Smooth muscle cell (in vitro differentiated cells): Measurements from ENCODE around the gene COL11A2. TPM values are rescaled to one million over a fixed set of nuclear protein-coding genes. Genes with fewer than 3 reads are reported as not detected.

ENCODE experiments used
- DNase-seq: peaks from one replicate; lab custom pipeline; 2025; ENCODE audit not compliant: unreplicated experiment; lab: John Stamatoyannopoulos, UW
- H2AFZ ChIP-seq: fragments of 200-600 bp; sonication (generic); 2 replicates; pipeline ENCODE4 v1.6.0; 2016; ENCODE audit warnings: antibody characterized with exemption, low read depth, mild to moderate bottlenecking
- H3F3A ChIP-seq: fragments of 200-600 bp; sonication (generic); 2 replicates; pipeline ENCODE4 v1.6.0; 2017; ENCODE audit warnings: antibody characterized with exemption, low read depth
- H3K27ac ChIP-seq: fragments of 200-600 bp; sonication (generic); 2 replicates; pipeline ENCODE4 v1.5.1; 2016; ENCODE audit warnings: low read depth, mild to moderate bottlenecking
- H3K27me3 ChIP-seq: fragments of 200-600 bp; sonication (generic); 2 replicates; pipeline ENCODE4 v1.6.1; 2016; ENCODE audit warnings: low read depth, mild to moderate bottlenecking
- H3K36me3 ChIP-seq: fragments of 200-600 bp; sonication (generic); 2 replicates; pipeline ENCODE4 v1.5.1; 2016; ENCODE audit warnings: low read depth
- H3K4me1 ChIP-seq: fragments of 200-600 bp; sonication (generic); 2 replicates; pipeline ENCODE4 v1.5.1; 2016; ENCODE audit warnings: low read depth
- H3K4me2 ChIP-seq: fragments of 200-600 bp; sonication (generic); 2 replicates; pipeline ENCODE4 v1.6.0; 2016; ENCODE audit warnings: mild to moderate bottlenecking
- H3K4me3 ChIP-seq: fragments of 200-600 bp; sonication (generic); 2 replicates; pipeline ENCODE4 v1.5.1; 2016; ENCODE audit warnings: mild to moderate bottlenecking
- H3K79me2 ChIP-seq: fragments of 200-600 bp; sonication (generic); 2 replicates; pipeline ENCODE4 v1.6.0; 2016; ENCODE audit warnings: low read depth, mild to moderate bottlenecking
- H3K9ac ChIP-seq: fragments of 200-600 bp; sonication (generic); 2 replicates; pipeline ENCODE4 v1.6.0; 2016; ENCODE audit warnings: low read depth
- H3K9me3 ChIP-seq: fragments of 200-600 bp; sonication (generic); replicated peaks from 2 replicates; pipeline ENCODE4 v1.5.1; 2016; ENCODE audit warnings: low read depth
- H4K20me1 ChIP-seq: fragments of 200-600 bp; sonication (generic); 2 replicates; pipeline ENCODE4 v1.6.0; 2016; ENCODE audit warnings: low read depth
- WGBS: methylation state at CpG from one replicate; pipeline ENCODE4 v1.1.7; 2016; ENCODE audit warnings: low lambda C conversion rate; 5-methylcytosine and 5-hydroxymethylcytosine counted together
- polyA plus RNA-seq: library from polyadenylated mRNA; unstranded; fragments of >200 nt; fragmentation: Nextera tagmentation; extraction: Ambion mirVana; gene quantifications from 2 replicates; pipeline ENCODE4 v1.2.1, GENCODE V29; 2016
- total RNA-seq: library from RNA; depleted of rRNA; stranded (reverse); fragments of >200 nt; gene quantifications from 2 replicates; pipeline ENCODE4 v1.2.3, GENCODE V29; 2014
- TF ChIP-seq, protein P1 (sequence below): fragments of 200-600 bp; sonication (generic); IDR thresholded peaks from 2 replicates; pipeline ENCODE4 v1.5.1; 2017; ENCODE audit warnings: borderline replicate concordance, mild to moderate bottlenecking, antibody characterized with exemption; ENCODE audit not compliant: insufficient read depth, poor library complexity, severe bottlenecking

Gene COL11A2
- total and polyA plus RNA-seq, 2 experiments from 2014 or later = 0.36 to 1.2 TPM

- TF ChIP-seq, protein P1, sequence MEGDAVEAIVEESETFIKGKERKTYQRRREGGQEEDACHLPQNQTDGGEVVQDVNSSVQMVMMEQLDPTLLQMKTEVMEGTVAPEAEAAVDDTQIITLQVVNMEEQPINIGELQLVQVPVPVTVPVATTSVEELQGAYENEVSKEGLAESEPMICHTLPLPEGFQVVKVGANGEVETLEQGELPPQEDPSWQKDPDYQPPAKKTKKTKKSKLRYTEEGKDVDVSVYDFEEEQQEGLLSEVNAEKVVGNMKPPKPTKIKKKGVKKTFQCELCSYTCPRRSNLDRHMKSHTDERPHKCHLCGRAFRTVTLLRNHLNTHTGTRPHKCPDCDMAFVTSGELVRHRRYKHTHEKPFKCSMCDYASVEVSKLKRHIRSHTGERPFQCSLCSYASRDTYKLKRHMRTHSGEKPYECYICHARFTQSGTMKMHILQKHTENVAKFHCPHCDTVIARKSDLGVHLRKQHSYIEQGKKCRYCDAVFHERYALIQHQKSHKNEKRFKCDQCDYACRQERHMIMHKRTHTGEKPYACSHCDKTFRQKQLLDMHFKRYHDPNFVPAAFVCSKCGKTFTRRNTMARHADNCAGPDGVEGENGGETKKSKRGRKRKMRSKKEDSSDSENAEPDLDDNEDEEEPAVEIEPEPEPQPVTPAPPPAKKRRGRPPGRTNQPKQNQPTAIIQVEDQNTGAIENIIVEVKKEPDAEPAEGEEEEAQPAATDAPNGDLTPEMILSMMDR = no peak
- no peaks in the 10 kb centered on the region for H3F3A ChIP-seq
- no peaks in the 10 kb centered on the region for H3K9me3 ChIP-seq
- H3K36me3 ChIP-seq = no peaks in the 10 kb centered on the region
- no peaks in the 10 kb centered on the region for H3K79me2 ChIP-seq
- no peak overlapping the region for H3K9ac ChIP-seq
- no peaks in the 10 kb centered on the region for H4K20me1 ChIP-seq
- no peaks in the 10 kb centered on the region for H3K27me3 ChIP-seq
- no peak overlapping the region for H3K4me3 ChIP-seq
- H3K4me1 ChIP-seq = no peaks in the 10 kb centered on the region
- H3K27ac ChIP-seq = no peak overlapping the region
- WGBS = 95% methylated on average over 11 of the region's 11 CpGs
- no peak overlapping the region for H3K4me2 ChIP-seq
- DNase-seq = no peak
- no peak overlapping the region for H2AFZ ChIP-seq
These were observed 32.2 kb downstream of the COL11A2 start for GRCh38 chr6:33160096-33160495.

- H3K27me3 ChIP-seq = no peaks in the 10 kb centered on the region
- H3K36me3 ChIP-seq = no peaks in the 10 kb centered on the region
- H3K9me3 ChIP-seq = peaks cover 1% of the 10 kb centered on the region
- H3K79me2 ChIP-seq = no peaks in the 10 kb centered on the region
- H3K4me3 ChIP-seq = no peak overlapping the region
- H3K4me2 ChIP-seq = no peak overlapping the region
- no peaks in the 10 kb centered on the region for H3K4me1 ChIP-seq
- H3K9ac ChIP-seq = no peak overlapping the region
- DNase-seq = no peak
- WGBS = 84% methylated on average over 2 of the region's 2 CpGs
- H3K27ac ChIP-seq = no peak overlapping the region
- no peaks in the 10 kb centered on the region for H3F3A ChIP-seq
- H4K20me1 ChIP-seq = no peaks in the 10 kb centered on the region
- TF ChIP-seq, protein P1 = no peak
- no peak overlapping the region for H2AFZ ChIP-seq
These were observed 35.3 kb downstream of the COL11A2 start for GRCh38 chr6:33156964-33157363.

GRCh38 chr6:33156561-33156960, 35.7 kb downstream of the COL11A2 start:
- Histone ChIP-seq H3K27ac (no peak overlapping the region), H3K79me2 (no peaks in the 10 kb centered on the region), H3K4me1 (no peaks in the 10 kb centered on the region), H3K9me3 (peaks cover 5% of the 10 kb centered on the region), H3K36me3 (no peaks in the 10 kb centered on the region), H2AFZ (no peak overlapping the region), H3K4me3 (no peak overlapping the region), H3F3A (no peaks in the 10 kb centered on the region), H3K4me2 (no peak overlapping the region), H3K9ac (no peak overlapping the region), H3K27me3 (no peaks in the 10 kb centered on the region), H4K20me1 (no peaks in the 10 kb centered on the region)
- TF ChIP-seq, protein P1 = no peak
- DNase-seq = no peak
- WGBS = 87% methylated on average over 6 of the region's 6 CpGs

DNA sequence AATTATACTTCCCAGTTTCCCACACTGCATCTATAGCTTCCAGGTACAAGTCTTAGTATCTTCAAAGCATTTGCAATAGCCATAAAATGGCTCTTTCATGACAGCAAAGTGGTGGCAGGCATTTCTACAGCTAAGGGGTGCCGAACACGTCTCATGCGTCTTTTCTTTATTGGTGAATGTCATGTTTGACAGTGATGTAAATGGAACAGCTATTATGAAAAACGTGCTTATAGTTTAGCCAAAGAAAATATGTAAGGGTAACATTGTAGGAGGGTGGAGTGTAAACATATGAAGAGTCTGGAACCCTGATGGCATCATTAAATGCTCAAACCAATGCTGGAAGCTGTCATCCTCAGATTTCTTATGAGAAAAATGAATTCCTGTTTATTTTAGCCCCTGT, 37.9 kb downstream of the COL11A2 start:
- H3K36me3 ChIP-seq = no peaks in the 10 kb centered on the region
- TF ChIP-seq, protein P1 = no peak
- no peak overlapping the region for H3K4me3 ChIP-seq
- H3F3A ChIP-seq = no peaks in the 10 kb centered on the region
- peaks cover 3% of the 10 kb centered on the region for H3K27me3 ChIP-seq
- H3K4me2 ChIP-seq = no peak overlapping the region
- no peak overlapping the region for H3K9ac ChIP-seq
- H3K79me2 ChIP-seq = no peaks in the 10 kb centered on the region
- 81% methylated on average over 4 of the region's 4 CpGs for WGBS
- H3K27ac ChIP-seq = no peak overlapping the region
- H4K20me1 ChIP-seq = no peaks in the 10 kb centered on the region
- H3K4me1 ChIP-seq = no peaks in the 10 kb centered on the region
- DNase-seq = no peak
- peaks cover 6% of the 10 kb centered on the region for H3K9me3 ChIP-seq
- H2AFZ ChIP-seq = no peak overlapping the region
